ENCODE data around the gene OGG1.

- TF ChIP-seq TAF1 (IDR thresholded peaks at IDR 0.05; ENCODE audit: low read depth): no peak
- TF ChIP-seq CTCF (IDR thresholded peaks at IDR 0.05; ENCODE audit: poor library complexity, severe bottlenecking): no peak
Measured at GRCh38 chr3:9783954-9784353, 34.2 kb downstream of the OGG1 start.
